Head of caudate nucleus (tissue), 42 donors: ENCODE data around the gene NLN.
"Not testable (repeated sequence)": the region's sequence is repeated elsewhere in the genome, so short reads cannot be mapped to it uniquely, and the experiment has no call there.

ENCODE experiments used
- DNase-seq, 42 donors: peaks; one replicate each; pipeline versions ENCODE4 v3.0.0 to v3.0.0-alpha.2; 2020 to 2021; ENCODE audit warnings: mixed read lengths in 7 of 42
- intact Hi-C: fragments of 100-400 bp; cut with DNase I; formaldehyde crosslinking; loops from one replicate; pipeline ENCODE4 v1.15.0; 2022

The NLN gene

DNA sequence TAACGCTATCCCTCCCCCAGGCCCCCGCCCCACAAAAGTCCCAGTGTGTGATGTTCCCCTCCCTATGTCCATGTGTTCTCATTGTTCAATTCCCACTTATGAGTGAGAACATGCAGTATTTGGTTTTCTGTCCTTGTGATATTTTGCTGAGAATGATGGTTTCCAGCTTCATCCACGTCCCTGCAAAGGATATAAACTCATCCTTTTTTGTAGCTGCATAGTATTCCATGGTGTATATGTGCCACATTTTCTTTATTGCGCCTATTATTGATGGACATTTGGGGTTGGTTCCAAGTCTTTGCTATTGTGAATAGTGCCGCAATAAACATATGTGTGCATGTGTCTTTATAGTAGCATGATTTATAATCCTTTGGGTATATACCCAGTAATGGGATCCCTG lies 125.0 kb downstream of the NLN start:
- DNase-seq, intact Hi-C loops: not testable (repeated sequence)

DNA sequence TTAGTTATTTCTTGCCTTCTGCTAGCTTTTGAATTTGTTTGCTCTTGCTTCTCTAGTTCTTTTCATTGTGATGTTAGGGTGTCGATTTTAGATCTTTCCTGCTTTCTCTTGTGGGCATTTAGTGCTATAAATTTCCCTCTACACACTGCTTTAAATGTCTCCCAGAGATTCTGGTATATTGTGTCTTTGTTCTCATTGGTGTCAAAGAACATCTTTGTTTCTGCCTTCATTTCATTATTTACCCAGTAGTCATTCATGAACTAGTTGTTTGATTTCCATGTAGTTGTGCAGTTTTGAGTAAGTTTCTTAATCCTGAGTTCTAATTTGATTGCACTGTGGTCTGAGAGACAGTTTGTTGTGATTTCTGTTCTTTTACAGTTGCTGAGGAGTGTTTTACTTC lies 127.9 kb downstream of the NLN start:
- intact Hi-C loops, DNase-seq: not testable (repeated sequence)

DNA sequence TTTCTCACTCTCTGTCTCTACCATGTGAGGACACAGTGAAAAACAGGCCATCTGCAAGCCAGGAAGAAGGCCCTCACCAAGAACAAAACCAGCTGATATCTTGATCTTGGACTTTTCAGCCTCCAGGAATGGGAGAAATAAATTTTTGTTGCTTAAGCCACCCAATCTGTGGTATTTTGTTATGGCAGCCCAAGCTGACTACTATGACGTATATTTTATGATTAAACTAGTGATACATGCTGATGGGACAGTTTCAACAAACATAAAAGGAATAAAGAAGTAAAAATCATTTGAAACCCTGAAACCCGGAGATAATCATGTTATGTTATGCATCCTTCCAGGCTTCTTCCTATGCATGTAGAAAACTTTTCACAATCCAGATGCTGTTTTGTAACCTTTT lies 132.9 kb downstream of the NLN start:
- DNase-seq: no peak
- intact Hi-C loops: no loop called here

DNA sequence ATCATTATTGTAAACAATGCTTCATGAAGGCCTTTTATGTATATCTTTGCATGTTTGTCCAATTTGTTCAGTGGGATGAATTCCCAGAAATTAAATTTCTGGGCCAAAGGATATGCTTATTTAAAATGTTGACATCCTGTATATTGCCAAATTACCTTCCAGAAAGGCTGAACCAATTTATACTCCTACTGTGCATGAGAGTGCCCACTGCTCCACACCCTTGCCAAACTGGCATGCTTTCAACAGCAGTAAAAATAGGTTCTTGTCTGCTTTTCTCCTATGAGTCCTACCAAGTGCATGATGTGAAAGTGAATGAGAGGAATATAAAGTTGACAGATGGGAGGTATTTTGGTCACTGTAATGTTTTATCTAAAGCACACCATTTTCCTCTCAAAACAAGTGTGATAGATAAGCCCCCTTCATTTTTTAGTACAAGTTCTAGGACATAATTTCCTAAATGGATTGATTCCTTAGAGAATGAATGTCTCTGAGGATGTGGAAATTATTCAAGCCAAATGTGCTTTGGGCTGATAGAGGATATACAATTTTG lies 133.8 kb downstream of the NLN start:
- DNase-seq: no peak
- intact Hi-C loops: no loop called here

DNA sequence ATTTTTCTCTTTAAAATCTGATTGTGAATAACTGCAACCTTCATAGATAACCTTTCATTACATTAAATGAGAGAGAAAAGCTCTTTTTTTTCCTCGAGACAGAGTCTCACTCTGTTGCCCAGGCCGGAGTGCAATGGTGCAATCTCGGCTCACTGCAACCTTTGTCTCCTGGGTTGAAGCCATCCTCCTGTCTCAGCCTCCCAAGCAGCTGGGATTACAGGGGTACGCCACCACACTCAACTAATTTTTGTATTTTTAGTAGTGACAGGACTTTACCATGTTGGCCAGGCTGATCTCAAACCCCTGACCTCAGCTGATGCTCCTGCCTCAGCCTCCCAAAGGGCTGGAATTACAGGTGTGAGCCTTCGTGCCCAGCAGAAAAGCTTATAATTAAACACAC lies 134.5 kb downstream of the NLN start:
- DNase-seq: no peak
- intact Hi-C loops: no loop called here

DNA sequence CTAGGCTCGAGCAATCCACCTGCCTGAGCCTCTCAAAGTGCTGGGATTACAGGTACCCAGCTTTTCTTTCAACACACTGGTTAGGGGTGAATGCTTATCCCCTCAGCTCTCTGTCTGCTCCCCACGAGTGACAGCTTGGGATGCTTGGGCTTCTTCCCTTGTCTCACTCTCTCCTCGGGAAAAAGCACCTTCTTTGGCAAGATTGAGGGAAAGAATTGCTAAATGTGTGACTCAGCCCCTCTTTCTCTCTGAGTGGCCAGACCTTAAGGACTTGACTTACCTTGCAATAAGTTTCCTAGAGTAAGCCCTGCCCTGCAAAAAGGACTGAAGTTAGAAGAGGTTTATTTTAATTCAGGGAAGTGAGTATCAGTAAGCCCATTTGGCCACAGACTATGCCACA lies 136.3 kb downstream of the NLN start:
- intact Hi-C loops: no loop called here
- DNase-seq: no peak

DNA sequence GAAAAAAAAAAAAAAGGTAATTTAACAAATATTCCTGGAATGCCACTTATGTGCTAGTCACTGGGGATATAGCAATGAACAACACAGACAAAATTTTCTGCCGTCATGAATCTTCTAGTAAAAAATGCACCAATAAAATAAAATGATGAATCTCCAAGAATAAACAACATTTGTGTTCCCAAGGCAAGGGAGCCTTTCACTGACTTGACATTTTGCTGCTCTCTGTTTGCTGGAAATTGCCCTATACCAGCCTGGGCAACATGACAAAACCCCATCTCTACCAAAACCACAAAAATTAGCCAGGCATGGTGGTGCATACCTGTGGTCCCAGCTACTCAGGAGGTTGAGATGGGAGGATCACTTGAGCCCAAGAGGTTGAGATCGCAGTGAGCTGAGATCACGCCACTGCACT lies 139.8 kb downstream of the NLN start:
- no peak for DNase-seq
- intact Hi-C loops: no loop called here

DNA sequence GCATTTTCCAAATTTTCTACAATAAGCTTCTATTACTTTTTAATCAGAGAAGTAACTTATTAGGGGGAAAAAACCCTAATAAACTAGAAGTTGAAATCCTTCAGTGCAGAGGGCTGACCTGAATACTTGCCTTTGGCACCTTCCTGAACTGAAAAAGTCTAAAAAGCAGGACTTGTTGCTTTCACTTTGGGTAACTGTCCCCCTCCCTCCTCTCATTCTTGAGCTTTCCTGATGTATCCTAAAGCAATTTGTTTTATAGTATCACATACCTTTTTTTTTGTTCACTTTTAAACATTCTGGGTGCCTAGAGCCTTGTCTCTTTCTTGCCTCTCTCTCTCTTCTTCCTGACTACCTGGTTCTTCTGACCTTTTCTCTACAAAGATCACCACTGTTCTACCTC lies 140.4 kb downstream of the NLN start:
- intact Hi-C loops: no loop called here

DNA sequence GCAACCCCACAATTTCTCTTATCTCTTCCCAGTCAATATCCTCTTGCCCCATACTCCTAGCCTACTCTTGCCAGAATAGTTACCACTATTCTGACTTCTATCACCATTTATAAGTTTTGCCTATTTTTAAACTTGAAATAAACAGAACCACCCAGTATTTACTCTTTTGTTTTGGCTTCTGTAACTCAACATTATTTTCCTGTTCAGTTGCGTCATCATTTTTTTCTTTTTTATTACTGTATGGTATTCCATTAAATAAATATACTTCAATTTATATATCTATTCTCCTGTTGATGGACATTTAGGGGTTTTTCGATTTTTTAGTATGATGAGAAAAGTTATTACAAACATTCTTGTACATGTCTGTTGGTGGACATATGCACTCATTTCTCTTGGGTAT lies 141.7 kb downstream of the NLN start:
- intact Hi-C loops: no loop called here
- DNase-seq: no peak

More for the DNA sequence above, 140.4 kb downstream of the NLN start:
- no peak for DNase-seq

DNA sequence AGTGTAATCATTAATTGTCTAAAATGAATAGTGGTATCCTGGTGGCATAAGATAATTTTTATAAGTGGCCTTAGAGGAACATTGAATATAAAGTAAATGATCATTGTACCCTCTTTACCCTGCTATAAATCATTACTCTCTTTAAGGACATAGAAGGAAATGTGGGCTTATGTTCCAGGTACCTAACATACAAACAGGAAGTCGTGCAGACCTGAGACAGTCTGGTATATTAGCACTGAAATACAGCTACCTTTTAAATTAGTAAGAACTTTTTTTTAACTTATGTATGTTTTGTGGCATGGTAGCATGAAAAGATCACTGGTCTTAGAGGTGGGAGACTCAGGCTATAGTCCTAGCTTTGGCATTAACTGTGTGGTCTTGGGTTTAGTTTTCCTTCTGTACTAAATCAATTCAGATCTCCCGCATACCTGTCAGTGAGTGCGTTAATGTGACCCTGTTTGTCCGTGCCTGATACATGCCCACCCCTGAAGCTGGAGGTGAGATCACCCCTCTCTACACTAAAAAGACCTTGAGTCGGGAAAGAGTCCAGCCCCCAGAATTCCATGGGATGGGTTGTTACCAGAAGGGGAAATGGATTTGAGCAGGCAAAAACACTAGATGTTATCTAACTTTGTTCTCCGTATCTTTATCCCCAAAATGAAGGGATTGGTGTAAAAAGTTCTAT lies 145.0 kb downstream of the NLN start:
- DNase-seq: no peak
- intact Hi-C loops: no loop called here

DNA sequence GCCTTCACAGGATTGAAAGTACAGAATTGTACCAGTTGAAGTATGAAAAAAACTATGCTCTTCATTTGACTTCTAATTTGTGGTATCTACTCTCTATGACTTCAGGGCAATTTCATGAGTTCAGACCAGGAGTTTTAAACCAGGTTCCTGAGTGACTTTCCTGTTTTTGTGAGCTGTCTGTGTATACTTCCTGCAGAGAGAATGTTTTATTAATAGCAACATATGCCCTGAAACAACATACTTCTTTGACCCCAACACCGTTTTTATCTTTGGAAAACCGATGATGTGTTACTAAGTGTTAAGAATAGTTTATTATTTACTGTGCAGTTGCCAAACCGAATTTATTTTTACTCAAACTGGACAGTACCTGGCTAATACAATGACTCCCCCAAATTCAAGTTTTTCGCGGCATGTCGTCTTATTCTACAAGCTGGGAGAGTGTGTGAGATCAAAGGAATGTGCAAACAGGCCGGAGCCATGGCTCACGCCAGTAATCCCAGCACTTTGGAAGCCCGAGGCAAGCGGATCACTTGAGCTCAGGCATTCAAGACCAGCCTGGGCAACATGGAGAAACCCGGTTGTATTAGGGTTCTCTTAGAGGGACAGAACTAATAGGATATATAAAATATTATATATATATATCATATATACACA lies 145.7 kb downstream of the NLN start:
- intact Hi-C loops: no loop called here
- DNase-seq: no peak

DNA sequence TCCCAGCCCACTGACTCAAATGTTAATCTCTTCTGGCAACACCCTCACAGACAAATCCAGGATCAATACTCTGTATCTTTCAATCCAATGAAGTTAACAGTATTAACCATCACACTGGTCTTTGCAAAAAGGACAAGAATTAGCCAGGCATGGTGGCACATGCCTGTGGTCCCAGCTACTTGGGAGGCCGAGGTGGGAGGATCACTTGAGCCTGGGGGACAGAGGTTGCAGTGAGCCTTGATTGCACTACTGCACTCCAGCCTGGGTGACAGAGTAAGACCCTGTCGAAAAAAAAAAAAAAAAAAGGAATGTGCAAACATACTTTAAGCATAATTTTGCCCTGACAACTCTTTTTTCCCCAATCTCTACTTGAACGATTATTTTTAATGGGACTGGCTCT lies 146.5 kb downstream of the NLN start:
- intact Hi-C loops: no loop called here
- no peak for DNase-seq

DNA sequence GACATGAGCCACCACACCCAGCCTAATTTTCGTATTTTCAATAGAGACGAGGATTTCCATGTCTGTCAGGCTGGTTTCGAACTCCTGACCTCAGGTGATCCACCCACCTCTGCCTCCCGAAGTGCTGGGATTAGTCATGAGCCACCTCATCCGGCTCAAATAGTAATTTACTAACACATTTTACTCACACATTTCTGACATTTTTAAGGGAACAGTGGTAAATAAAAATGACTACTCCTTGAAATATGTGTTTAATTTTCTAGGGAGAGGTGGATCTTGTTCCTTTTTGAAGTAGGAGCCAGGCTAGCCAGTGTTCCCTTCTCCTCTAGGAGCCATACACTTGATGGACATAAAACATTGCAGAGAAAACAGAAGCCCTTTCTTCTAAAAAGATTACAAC lies 149.2 kb downstream of the NLN start:
- intact Hi-C loops: no loop called here
- no peak for DNase-seq

DNA sequence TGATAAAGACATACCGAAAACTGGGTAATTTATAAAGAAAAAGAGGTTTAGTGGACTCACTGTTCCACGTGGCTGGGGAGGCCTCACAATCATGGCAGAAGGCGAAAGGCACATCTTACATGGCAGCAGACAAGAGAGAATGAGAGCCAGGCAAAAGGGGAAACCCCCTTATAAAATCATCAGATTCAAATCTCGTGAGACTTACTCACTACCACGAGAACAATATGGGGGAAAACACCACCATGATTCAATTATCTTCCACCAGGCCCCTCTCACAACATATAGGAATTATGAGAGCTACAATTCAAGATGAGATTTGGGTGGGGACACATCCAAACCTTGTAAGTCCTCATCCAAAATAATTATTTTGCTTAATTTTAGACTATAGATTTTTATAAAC lies 149.8 kb downstream of the NLN start:
- DNase-seq, intact Hi-C loops: not testable (repeated sequence)

DNA sequence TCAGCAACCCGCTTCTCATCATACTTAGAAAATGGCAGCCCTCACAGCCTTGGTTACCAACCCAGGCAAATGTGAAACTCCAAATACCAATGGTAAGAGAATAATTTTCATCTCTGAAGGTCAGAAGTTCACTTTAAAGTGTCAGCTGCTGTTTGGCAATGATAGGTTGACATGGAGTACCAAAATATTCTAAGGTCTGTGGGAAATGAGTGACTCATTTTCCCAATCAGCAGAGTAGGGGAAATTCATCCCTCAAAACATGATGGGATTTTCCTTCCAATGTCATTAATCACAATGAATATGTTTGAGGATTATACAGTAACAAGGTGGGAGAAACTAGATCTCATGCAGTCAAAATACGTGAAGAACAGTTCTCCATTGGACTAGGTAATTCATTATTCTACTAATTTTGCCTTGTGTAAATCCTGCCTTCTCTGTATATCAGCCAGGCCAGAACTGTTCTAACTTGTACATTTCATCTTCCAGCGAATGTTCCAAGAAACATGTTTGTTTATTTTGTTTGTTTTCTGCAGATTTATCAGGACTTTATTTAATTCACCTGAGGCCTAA lies 151.3 kb downstream of the NLN start:
- no peak for DNase-seq
- intact Hi-C loops: no loop called here

DNA sequence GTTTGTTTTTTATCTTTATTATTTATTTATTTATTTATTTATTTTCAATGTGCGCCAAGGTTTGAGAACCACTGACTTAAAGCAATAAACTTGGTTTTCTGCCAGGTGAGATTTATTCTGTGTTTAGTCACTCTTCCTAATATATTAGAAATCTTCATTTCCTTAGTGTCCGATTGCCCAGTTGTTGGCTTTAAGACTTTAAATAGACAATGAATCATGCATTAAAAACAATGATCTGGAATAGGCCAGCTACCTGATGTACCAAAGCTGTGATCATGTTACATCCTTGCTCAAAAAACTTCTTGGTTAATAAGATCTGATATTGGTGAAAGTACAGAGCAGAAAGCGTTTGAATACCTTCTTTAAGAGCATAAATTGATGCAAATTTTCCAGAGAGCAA lies 152.2 kb downstream of the NLN start:
- intact Hi-C loops: no loop called here
- DNase-seq: no peak

DNA sequence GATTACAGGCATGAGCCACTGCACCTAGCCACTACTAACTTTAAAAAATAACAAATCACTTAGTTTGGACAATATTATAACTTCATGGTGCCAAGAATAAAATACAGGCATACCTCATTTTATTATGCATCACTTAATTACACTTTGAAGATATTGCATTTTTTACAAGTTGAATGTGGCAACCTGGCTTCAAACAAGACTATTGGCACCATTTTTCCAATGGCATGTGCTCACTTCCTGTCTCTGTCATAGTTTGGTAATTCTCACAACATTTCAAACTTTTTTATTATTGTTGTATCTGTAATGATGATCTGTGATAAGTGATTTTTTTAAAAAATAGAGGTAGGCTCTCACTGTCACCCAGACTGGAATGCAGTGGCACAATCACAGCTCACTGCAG lies 154.5 kb downstream of the NLN start:
- no peak for DNase-seq
- intact Hi-C loops: no loop called here

DNA sequence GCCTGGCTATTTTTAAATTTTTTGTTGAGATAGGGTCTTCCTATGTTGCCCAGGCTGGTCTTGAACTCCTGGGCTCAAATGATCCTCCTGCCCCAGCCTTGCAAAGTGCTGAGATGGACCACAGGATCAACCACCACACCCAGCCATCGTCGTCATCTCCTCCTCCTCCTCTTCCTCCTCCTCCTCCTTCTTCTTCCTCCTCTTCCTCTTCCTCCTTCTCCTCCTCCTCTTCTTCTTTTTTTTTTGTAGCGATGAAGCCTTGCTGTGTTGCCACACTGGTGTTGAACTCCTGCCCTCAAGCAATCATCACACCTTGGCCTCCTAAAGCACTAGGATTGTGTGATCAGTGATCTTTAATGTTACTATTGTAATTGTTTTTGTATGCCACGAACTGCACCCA lies 155.0 kb downstream of the NLN start:
- no peak for DNase-seq
- intact Hi-C loops: no loop called here
